ENCODE data around the gene PRKAR1B. TPM values are rescaled to one million over a fixed set of nuclear protein-coding genes. Genes with fewer than 3 reads are reported as not detected.

PRKAR1B gene
- total and polyA plus RNA-seq, 10 donors, result 9.9 to 39.5 (median 23.5) TPM

- Histone ChIP-seq H3K4me1 (peaks cover 6 to 44% (median 28%) of the 10 kb centered on the region in 6 donors), H3K4me3 (no peak overlapping the region), H3K9me3 (peaks cover 0 to 5% (median 2%) of the 10 kb centered on the region in 8 donors), H3K27ac (no peak overlapping the region), H3K36me3 (peaks cover 0 to 45% (median 18%) of the 10 kb centered on the region in 6 donors), H3K27me3 (replicated peaks in 1 of 7) (no peaks in the 10 kb centered on the region)
- TF ChIP-seq CTCF (IDR thresholded peaks at IDR 0.05 in 8 of 11, conservative IDR thresholded peaks at IDR 0.05 in 3 of 11), result no peak
- TF ChIP-seq POLR2AphosphoS5 (IDR thresholded peaks at IDR 0.05), result no peak
- TF ChIP-seq POLR2A (IDR thresholded peaks at IDR 0.05), result no peak
- DNase-seq, result peak; percentile 70
- WGBS, 5 donors, result 84 to 92% (median 92%) methylated on average over 8 to 9 of the region's 9 CpGs
- intact Hi-C loops (cut with DNase I; ENCODE audit: low total_unique reads), result no loop called here
Observed at GRCh38 chr7:728602-729001, 1.5 kb upstream of the PRKAR1B start.

GRCh38 chr7:727806-728460 is 852 bp upstream of the PRKAR1B start:
- WGBS, 5 donors, result 31 to 55% (median 43%) methylated on average over 21 of the region's 21 CpGs
- intact Hi-C loops (cut with DNase I; ENCODE audit: low total_unique reads), result no loop called here
- peaks cover 6 to 44% (median 28%) of the 10 kb centered on the region in 6 donors for H3K4me1 ChIP-seq
- H3K36me3 ChIP-seq, result peaks cover 0 to 39% (median 18%) of the 10 kb centered on the region in 6 donors
- H3K27me3 ChIP-seq (replicated peaks in 1 of 7), result no peaks in the 10 kb centered on the region
- H3K9me3 ChIP-seq, result no peaks in the 10 kb centered on the region
- H3K27ac ChIP-seq, result peak overlapping the region in 2 of 8 donors; percentile 78 to 83
- peak overlapping the region in 6 of 8 donors; percentile 97 to 100 (median 100) for H3K4me3 ChIP-seq
- no peak for TF ChIP-seq CTCF (IDR thresholded peaks at IDR 0.05 in 8 of 11, conservative IDR thresholded peaks at IDR 0.05 in 3 of 11)
- TF ChIP-seq POLR2A (IDR thresholded peaks at IDR 0.05), result no peak
- no peak for TF ChIP-seq POLR2AphosphoS5 (IDR thresholded peaks at IDR 0.05)
- no peak for DNase-seq

GRCh38 chr7:726854-727103 is 302 bp downstream of the PRKAR1B start:
- no peak for DNase-seq
- H3K4me3 ChIP-seq, result peak overlapping the region; percentile 67 to 100 (median 99)
- TF ChIP-seq POLR2AphosphoS5 (IDR thresholded peaks at IDR 0.05), result no peak
- no peak for TF ChIP-seq POLR2A (IDR thresholded peaks at IDR 0.05)
- no peak for TF ChIP-seq CTCF (IDR thresholded peaks at IDR 0.05 in 8 of 11, conservative IDR thresholded peaks at IDR 0.05 in 3 of 11)
- peak overlapping the region in 5 of 8 donors; percentile 65 to 83 (median 76) for H3K27ac ChIP-seq
- peaks cover 0 to 27% (median 12%) of the 10 kb centered on the region in 6 donors for H3K36me3 ChIP-seq
- intact Hi-C loops (cut with DNase I; ENCODE audit: low total_unique reads), result no loop called here
- H3K4me1 ChIP-seq, result peaks cover 6 to 33% (median 24%) of the 10 kb centered on the region in 6 donors
- 0 to 1% (median 0%) methylated on average over 7 to 39 of the region's 39 CpGs; no CpG with 5 or more reads in 1 of the 5 donors for WGBS, 5 donors
- H3K27me3 ChIP-seq (replicated peaks in 1 of 7), result no peaks in the 10 kb centered on the region
- H3K9me3 ChIP-seq, result peaks cover 0 to 2% (median 0%) of the 10 kb centered on the region in 8 donors

GRCh38 chr7:726084-726853 is 812 bp downstream of the PRKAR1B start, which contains the start of gene DNAAF5:
Gene DNAAF5 (plus strand): TSS chr7:726699. CDS start chr7:726721, 22 bp downstream.
- DNase-seq, result peak; percentile 96
- peaks cover 0 to 6% (median 2%) of the 10 kb centered on the region in 8 donors for H3K9me3 ChIP-seq
- peaks cover 0 to 22% (median 11%) of the 10 kb centered on the region in 6 donors for H3K36me3 ChIP-seq
- intact Hi-C loops (cut with DNase I; ENCODE audit: low total_unique reads), result no loop called here
- no peaks in the 10 kb centered on the region for H3K27me3 ChIP-seq (replicated peaks in 1 of 7)
- 8 to 54% (median 13%) methylated on average over 11 to 56 of the region's 56 CpGs for WGBS, 5 donors
- H3K4me3 ChIP-seq, result peak within 1 kb of the TSS; percentile 67 to 100 (median 99)
- peaks cover 6 to 32% (median 24%) of the 10 kb centered on the region in 6 donors for H3K4me1 ChIP-seq
- H3K27ac ChIP-seq, result peak within 1 kb of the TSS in 7 of 8 donors; percentile 10 to 83 (median 75)
- TF ChIP-seq CTCF (IDR thresholded peaks at IDR 0.05 in 8 of 11, conservative IDR thresholded peaks at IDR 0.05 in 3 of 11) (peak in 1 of 11 experiments; percentile 19), POLR2AphosphoS5 (IDR thresholded peaks at IDR 0.05) (peak; percentile 85 to 93 (median 88)), POLR2A (IDR thresholded peaks at IDR 0.05) (peak in 1 of 3 donors; percentile 3)
